ENCODE measurements around the gene TUBE1. TPM values are rescaled to one million over a fixed set of nuclear protein-coding genes. Genes with fewer than 3 reads are reported as not detected.
A peak's percentile ranks its signal among the peaks of the same experiment; 100 is the strongest.
"Not testable (repeated sequence)": the region's sequence is repeated elsewhere in the genome, so short reads cannot be mapped to it uniquely, and the experiment has no call there.

Gene TUBE1
- total and polyA plus RNA-seq, 5 donors = 21.4 to 36.9 (median 27.6) TPM

DNA sequence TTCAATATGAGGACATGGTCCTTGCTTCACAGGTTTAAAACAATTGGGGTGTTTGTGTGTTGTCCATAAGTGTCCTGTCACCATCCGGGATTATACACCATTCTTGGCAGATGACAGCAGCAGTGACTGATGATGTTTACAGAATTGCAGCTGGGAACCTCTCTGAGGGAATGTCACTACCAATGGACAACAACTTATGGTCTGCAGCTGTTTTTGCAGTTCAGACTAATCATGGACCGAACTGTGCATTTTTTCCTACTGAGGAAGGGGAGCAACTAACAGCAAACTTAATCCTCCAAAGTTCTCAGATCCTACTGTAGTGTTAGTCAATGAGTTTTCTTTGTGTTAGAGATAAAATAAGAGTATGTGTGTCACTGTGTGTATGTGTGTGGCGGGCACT lies 26.1 kb upstream of the TUBE1 start:
- intact Hi-C loops (cut with DNase I) = no loop called here
- no peaks in the 10 kb centered on the region for H3K9me3 ChIP-seq (ENCODE audit: control insufficient read depth, low read length)
- peaks cover 3% of the 10 kb centered on the region for H3K4me1 ChIP-seq (ENCODE audit: control insufficient read depth, insufficient read depth, low read length)
- DNase-seq = no peak
- no peaks in the 10 kb centered on the region for H3K27me3 ChIP-seq (ENCODE audit: control insufficient read depth, insufficient read depth)
- WGBS = 46% methylated on average over 3 of the region's 3 CpGs
- H3K27ac ChIP-seq (ENCODE audit: low read length) = no peak overlapping the region
- ATAC-seq = no peak
- H3K4me3 ChIP-seq (ENCODE audit: low read length) = no peak overlapping the region

DNA sequence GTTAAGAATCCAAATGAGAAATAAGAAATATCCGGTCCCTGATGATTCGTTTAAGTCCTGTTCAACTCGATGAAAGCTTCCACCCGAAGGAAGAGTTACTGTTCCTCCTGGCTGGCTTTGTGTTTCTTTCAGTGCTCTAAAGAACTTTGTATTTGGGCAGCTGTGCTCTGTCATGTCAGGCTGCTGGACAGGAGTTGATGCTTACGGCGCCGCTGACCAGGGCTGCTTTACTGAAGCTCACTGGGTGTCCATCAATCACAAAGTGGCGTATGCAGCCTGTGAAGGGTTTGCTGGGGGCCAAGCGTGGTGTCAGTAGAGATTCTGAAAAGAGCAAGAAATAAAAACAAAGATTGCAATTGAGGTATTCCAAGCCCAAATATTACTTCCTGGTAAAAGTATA lies 22.0 kb upstream of the TUBE1 start:
- Histone ChIP-seq H3K27ac (ENCODE audit: low read length) (no peak overlapping the region), H3K4me1 (ENCODE audit: control insufficient read depth, insufficient read depth, low read length) (peaks cover 3% of the 10 kb centered on the region), H3K9me3 (ENCODE audit: control insufficient read depth, low read length) (no peaks in the 10 kb centered on the region), H3K4me3 (ENCODE audit: low read length) (no peak overlapping the region), H3K27me3 (ENCODE audit: control insufficient read depth, insufficient read depth) (no peaks in the 10 kb centered on the region)
- intact Hi-C loops (cut with DNase I) = no loop called here
- WGBS = 51% methylated on average over 9 of the region's 9 CpGs
- DNase-seq (no peak), ATAC-seq (no peak)

DNA sequence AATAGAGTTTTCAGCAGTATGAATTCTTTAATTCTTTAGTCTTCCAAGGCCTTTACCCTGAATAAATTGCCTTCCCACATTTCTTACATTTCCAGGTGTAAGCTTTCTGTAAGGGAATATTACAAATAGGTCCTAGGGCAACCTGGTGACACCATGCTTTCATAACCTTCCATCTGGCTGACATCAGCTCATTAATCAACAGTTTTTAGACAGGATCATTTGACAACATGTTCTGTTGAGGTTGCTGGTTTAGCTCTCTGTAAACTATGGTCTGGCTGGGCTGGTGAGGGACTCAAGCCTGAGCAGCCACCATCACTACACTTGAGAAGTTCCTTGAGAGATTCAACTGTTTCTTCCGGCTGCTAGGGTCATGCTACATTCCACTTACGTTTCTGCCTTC lies 19.3 kb upstream of the TUBE1 start:
- WGBS = 61% methylated on average over 2 of the region's 2 CpGs
- no peak overlapping the region for H3K27ac ChIP-seq (ENCODE audit: low read length)
- no peak for ATAC-seq
- no peaks in the 10 kb centered on the region for H3K27me3 ChIP-seq (ENCODE audit: control insufficient read depth, insufficient read depth)
- intact Hi-C loops (cut with DNase I) = no loop called here
- no peak overlapping the region for H3K4me3 ChIP-seq (ENCODE audit: low read length)
- no peaks in the 10 kb centered on the region for H3K4me1 ChIP-seq (ENCODE audit: control insufficient read depth, insufficient read depth, low read length)
- H3K9me3 ChIP-seq (ENCODE audit: control insufficient read depth, low read length) = no peaks in the 10 kb centered on the region
- DNase-seq = no peak

DNA sequence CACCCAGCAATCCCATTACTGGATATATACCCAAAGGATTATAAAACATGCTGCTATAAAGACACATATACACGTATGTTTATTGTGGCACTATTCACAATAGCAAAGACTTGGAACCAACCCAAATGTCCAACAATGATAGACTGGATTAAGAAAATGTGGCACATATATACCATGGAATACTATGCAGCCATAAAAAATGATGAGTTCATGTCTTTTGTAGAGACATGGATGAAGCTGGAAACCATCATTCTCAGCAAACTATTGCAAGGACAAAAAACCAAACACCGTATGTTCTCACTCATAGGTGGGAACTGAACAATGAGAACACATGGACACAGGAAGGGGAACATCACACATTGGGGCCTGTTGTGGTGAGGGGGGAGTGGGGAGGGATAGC lies 18.7 kb upstream of the TUBE1 start:
- DNase-seq; intact Hi-C loops (cut with DNase I); H3K27ac ChIP-seq (ENCODE audit: low read length); H3K27me3 ChIP-seq (ENCODE audit: control insufficient read depth, insufficient read depth); H3K9me3 ChIP-seq (ENCODE audit: control insufficient read depth, low read length); H3K4me1 ChIP-seq (ENCODE audit: control insufficient read depth, insufficient read depth, low read length); ATAC-seq; H3K4me3 ChIP-seq (ENCODE audit: low read length): not testable (repeated sequence)
- 96% methylated on average over 2 of the region's 2 CpGs for WGBS

DNA sequence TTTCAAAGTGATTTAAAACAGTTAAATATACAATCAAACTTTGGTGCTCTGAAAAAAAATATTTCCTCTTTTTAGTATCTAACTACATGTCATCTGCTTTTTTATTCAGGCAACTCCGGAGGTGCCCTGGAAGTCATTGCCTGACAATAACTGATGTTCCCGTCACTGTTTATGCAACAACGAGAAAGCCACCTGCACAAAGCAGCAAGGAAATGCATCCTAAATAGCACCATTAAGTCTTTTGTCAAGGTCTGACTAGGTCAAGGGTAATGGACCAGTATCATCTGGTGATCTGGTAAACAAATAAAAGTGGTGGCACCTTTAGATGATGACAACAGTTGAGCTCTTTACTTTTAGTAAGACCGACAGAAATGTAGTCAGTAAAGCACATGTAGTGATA lies 13.3 kb upstream of the TUBE1 start:
- intact Hi-C loops (cut with DNase I) = no loop called here
- no peaks in the 10 kb centered on the region for H3K4me1 ChIP-seq (ENCODE audit: control insufficient read depth, insufficient read depth, low read length)
- ATAC-seq (no peak), DNase-seq (no peak)
- 70% methylated on average over 4 of the region's 4 CpGs for WGBS
- H3K9me3 ChIP-seq (ENCODE audit: control insufficient read depth, low read length) = no peaks in the 10 kb centered on the region
- no peak overlapping the region for H3K4me3 ChIP-seq (ENCODE audit: low read length)
- H3K27ac ChIP-seq (ENCODE audit: low read length) = no peak overlapping the region
- H3K27me3 ChIP-seq (ENCODE audit: control insufficient read depth, insufficient read depth) = no peaks in the 10 kb centered on the region

DNA sequence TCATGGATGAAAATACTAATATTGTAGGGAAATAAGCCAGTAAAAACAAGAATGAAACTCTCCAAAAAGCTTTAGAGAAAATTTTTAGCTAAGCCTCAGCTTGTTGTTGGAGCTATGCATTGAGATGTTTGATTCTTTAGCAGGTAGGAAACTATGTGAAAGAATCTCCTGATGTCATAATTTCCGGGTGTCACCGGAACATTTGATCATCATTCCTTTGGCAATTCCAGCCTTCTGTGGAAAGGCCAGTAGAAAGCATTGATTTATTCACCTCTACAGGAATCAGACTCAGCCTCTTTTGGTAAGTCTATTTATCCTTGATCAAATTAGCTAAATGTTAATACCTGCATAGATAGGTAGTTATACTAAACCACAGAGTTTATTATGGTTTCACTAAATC lies 9.6 kb upstream of the TUBE1 start:
- Histone ChIP-seq H3K9me3 (ENCODE audit: control insufficient read depth, low read length) (no peaks in the 10 kb centered on the region), H3K4me1 (ENCODE audit: control insufficient read depth, insufficient read depth, low read length) (no peaks in the 10 kb centered on the region), H3K4me3 (ENCODE audit: low read length) (no peak overlapping the region), H3K27ac (ENCODE audit: low read length) (no peak overlapping the region), H3K27me3 (ENCODE audit: control insufficient read depth, insufficient read depth) (no peaks in the 10 kb centered on the region)
- WGBS = 98% methylated on average over 2 of the region's 2 CpGs
- no peak for DNase-seq
- no peak for ATAC-seq
- intact Hi-C loops (cut with DNase I) = no loop called here

DNA sequence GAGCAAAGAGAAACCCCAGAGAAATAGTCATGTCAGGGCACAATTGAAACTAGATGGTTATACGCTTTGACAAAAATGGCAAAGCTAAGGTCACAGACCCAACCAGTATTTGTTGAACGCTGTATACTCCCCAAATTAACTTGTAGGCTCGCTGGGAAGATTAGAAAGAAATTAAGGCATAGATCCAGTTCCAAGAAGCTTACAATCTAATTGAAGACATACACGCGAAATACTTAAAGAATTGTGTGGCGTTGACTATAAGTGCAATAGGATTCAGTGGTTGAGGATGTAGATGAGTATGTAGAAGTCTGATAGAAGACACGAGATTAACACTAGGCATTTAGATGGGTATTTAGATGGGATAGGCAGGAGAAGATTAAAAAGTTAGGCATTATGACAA lies 634 bp upstream of the TUBE1 start:
- Histone ChIP-seq H3K4me3 (ENCODE audit: low read length) (peak overlapping the region; percentile 67), H3K4me1 (ENCODE audit: control insufficient read depth, insufficient read depth, low read length) (peaks cover 4% of the 10 kb centered on the region), H3K27ac (ENCODE audit: low read length) (peak overlapping the region; percentile 91), H3K9me3 (ENCODE audit: control insufficient read depth, low read length) (no peaks in the 10 kb centered on the region), H3K27me3 (ENCODE audit: control insufficient read depth, insufficient read depth) (no peaks in the 10 kb centered on the region)
- intact Hi-C loops (cut with DNase I) = no loop called here
- DNase-seq = no peak
- no peak for ATAC-seq
- 14% methylated on average over 7 of the region's 7 CpGs for WGBS

DNA sequence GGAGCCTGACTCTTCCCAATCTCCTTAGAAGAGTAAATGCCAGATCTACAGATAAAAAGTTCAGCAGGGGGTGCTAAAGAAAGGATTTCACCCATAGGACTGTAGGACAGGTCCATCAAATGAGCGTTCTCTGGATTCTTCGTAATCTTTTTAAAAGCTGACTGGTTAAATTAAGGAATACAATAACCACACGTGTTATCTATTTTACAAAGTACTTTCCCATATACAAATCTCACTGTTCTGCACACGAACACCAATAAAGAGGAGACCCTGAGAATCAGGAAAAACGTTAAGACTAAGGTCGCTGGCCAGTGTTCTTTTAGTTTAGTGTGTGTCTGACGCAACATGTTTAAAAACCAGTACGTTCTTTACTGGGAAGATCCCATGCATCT lies 542 bp downstream of the TUBE1 start:
- intact Hi-C loops (cut with DNase I) = no loop called here
- H3K27me3 ChIP-seq (ENCODE audit: control insufficient read depth, insufficient read depth) = no peaks in the 10 kb centered on the region
- no peaks in the 10 kb centered on the region for H3K9me3 ChIP-seq (ENCODE audit: control insufficient read depth, low read length)
- under 1% methylated on average over 8 of the region's 8 CpGs for WGBS
- peaks cover 4% of the 10 kb centered on the region for H3K4me1 ChIP-seq (ENCODE audit: control insufficient read depth, insufficient read depth, low read length)
- H3K4me3 ChIP-seq (ENCODE audit: low read length) = peak overlapping the region; percentile 67
- ATAC-seq = peak in 1 of 2 donors; percentile 34
- no peak for DNase-seq
- peak overlapping the region; percentile 91 for H3K27ac ChIP-seq (ENCODE audit: low read length)

DNA sequence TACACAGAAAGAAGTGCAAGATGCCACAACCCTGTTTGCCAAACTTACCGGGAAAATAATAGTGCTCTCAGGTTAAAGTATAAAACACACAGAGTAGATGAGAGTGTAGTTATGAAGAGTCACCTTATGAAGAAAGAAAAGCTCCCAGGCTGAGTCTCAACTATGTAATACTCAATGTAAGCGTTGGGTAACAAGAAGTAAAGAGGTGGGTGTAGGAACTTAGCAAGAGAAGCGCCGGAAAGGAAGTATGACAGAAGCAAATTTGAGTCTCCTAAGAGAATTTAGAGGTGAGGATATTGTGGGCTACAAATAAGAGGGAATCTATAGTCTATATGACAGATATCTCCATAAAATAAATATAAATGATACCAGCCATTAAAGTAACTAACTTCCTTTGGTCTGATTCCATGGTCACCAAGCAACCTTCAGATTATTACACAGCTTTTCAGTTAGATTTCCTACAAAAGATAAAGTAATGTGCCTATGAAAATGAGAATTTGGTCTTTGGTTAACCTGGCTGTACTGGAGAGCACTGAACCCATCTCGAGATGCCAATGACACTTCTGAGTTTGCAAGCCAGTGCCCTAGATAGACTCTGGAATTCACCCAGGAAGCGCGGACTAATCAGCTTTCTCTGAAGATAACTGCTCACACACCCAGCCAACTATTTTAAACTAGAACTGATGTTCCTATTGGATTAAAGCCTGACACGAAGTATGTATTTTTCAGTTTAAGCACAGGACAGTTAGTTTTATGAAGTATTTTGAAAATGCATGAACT lies 1.8 kb downstream of the TUBE1 start:
- 62% methylated on average over 8 of the region's 8 CpGs for WGBS
- Histone ChIP-seq H3K4me3 (ENCODE audit: low read length) (no peak overlapping the region), H3K4me1 (ENCODE audit: control insufficient read depth, insufficient read depth, low read length) (peaks cover 2% of the 10 kb centered on the region), H3K27ac (ENCODE audit: low read length) (no peak overlapping the region), H3K27me3 (ENCODE audit: control insufficient read depth, insufficient read depth) (no peaks in the 10 kb centered on the region), H3K9me3 (ENCODE audit: control insufficient read depth, low read length) (no peaks in the 10 kb centered on the region)
- peak in 2 of 3 donors; percentile 15 to 52 for DNase-seq
- intact Hi-C loops (cut with DNase I) = no loop called here
- peak in 1 of 2 donors; percentile 55 for ATAC-seq

DNA sequence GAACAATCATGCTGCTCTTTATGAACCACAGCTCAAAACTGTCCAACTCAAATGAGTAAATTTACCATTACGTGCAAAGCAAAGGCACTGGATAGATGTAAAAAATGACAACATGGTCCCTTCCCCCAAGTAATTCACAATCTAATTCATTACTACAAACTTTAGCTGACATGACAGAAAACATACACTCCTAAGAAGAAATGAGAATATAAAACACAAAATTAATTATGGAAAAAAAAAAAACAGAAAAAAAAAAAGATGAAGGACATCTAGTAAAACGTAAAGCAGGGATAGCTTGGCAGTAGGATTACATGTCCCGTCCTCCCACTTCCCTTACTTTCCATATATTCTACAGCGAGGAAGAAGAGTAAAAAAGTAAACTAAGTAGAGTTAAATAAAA lies 5.7 kb downstream of the TUBE1 start:
- H3K4me1 ChIP-seq (ENCODE audit: control insufficient read depth, insufficient read depth, low read length) = peaks cover 2% of the 10 kb centered on the region
- 88% methylated on average over 4 of the region's 4 CpGs for WGBS
- intact Hi-C loops (cut with DNase I) = no loop called here

DNA sequence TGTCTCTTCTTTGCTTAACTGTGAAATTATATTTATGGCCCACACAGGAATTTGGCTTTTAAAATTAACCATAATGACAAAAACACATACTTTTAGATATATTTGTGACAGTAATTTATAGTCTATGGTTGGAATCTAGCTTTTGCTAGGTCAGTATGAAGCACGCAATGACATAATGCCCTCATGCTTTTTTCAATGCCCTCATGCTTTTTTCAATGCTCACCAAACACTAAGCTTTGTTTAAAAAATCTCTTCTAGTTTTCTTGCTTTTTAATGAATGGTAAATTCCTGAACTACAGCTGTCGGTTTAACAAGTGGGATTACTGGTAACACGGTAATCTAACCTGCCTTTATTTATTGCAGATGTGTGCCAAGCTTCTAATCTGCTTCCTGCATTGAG lies 20.7 kb downstream of the TUBE1 start:
- H3K27me3 ChIP-seq (ENCODE audit: control insufficient read depth, insufficient read depth) = no peaks in the 10 kb centered on the region
- no peak overlapping the region for H3K4me3 ChIP-seq (ENCODE audit: low read length)
- H3K4me1 ChIP-seq (ENCODE audit: control insufficient read depth, insufficient read depth, low read length) = no peaks in the 10 kb centered on the region
- intact Hi-C loops (cut with DNase I) = no loop called here
- no peak for ATAC-seq
- no peak for DNase-seq
- no peak overlapping the region for H3K27ac ChIP-seq (ENCODE audit: low read length)
- 77% methylated on average over 3 of the region's 3 CpGs for WGBS
- H3K9me3 ChIP-seq (ENCODE audit: control insufficient read depth, low read length) = no peaks in the 10 kb centered on the region

More for the DNA sequence above, 5.7 kb downstream of the TUBE1 start:
- Histone ChIP-seq H3K4me3 (ENCODE audit: low read length) (no peak overlapping the region), H3K9me3 (ENCODE audit: control insufficient read depth, low read length) (no peaks in the 10 kb centered on the region), H3K27me3 (ENCODE audit: control insufficient read depth, insufficient read depth) (no peaks in the 10 kb centered on the region), H3K27ac (ENCODE audit: low read length) (no peak overlapping the region)
- DNase-seq = no peak
- ATAC-seq = no peak

All from right cardiac atrium (tissue), 5 donors.